Hematopoietic multipotent progenitor cell treated with erythropoietin and hydrocortisone succinate and interleukin-3 and kit ligand, for 6 days (in vitro differentiated cells): ENCODE data around the gene PSORS1C1.
"Not testable (repeated sequence)": the region's sequence is repeated elsewhere in the genome, so short reads cannot be mapped to it uniquely, and the experiment has no call there.

Source experiments
- DNase-seq: peaks from one replicate; pipeline ENCODE4 v3.0.0-alpha.2; 2015

PSORS1C1 gene

DNA sequence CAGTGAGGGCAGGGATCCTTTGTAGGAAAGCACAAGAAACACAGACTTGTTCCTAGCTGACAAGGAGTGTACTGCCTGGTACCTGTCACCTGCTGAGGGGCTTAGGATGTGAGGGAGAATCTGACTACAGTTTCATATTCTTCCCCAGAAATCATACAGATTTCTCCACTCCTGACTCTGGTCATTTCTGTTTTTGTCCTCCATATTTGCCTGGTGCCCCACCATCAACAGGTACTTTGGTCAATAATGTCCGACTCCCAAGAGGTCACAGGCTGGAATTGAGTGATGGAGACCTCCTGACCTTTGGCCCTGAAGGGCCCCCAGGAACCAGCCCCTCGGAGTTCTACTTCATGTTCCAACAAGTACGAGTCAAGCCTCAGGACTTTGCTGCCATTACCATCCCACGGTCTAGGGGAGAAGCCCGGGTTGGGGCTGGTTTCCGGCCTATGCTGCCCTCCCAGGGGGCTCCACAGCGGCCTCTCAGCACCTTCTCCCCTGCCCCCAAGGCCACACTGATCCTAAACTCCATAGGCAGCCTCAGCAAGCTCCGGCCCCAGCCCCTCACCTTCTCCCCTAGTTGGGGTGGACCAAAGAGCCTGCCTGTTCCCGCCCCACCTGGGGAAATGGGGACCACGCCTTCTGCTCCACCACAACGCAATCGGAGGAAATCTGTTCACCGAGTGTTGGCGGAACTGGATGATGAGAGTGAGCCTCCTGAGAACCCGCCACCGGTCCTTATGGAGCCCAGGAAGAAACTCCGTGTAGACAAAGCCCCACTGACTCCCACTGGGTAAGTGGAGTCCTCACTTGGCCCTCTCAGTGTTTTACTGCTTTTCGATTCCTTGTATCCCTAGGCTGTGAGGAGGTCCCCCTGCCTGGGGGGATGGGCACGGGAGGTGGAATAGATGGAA lies 46.9 kb downstream of the PSORS1C1 start:
- no peak for DNase-seq

DNA sequence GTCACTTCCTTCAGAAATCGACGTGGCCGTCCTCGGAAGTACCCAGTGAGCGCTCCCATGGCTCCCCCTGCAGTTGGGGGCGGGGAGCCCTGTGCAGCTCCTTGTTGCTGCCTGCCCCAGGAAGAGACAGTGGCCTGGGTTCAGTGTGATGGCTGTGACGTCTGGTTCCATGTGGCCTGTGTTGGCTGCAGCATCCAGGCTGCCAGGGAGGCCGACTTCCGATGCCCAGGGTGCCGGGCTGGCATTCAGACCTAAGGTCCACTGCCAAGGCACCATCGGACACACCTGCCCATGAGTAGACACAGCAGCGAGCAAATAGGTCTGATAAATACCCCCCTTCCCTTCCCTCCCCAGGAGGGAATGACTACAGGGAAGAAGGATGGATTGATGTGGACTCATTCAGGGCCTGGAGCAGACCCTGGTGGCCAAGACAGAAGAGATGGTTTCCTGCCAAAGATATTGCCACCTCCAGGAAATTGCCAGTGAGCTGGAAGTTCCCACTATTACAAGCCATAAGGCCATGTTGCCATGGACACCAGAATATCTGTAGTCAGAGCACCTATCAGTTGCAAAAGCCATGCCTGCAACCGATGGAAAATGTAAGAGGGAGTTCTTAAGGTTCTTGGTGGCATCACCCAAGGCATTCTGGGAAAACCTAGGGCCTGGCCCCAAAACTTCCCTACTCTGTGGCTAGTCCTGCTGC lies 48.0 kb downstream of the PSORS1C1 start:
- no peak for DNase-seq

DNA sequence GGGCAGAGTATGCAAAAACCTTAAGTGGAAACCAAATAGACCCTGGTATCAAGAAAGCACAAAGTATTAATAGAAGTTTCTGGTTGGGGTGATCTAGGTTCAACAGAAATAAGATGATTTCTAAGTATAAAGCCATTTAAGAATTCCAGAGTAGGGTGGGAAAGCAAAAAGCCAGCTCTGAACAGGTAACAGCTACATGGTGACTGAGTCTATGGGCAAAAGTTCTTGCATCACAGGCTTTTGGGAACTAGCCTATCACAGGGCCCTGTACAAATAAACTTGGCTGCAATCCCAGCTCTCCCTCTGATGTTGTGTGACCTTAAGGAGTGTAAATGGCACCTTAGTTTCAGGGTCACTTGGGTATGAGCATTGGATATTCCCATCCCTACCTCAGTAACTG lies 49.3 kb downstream of the PSORS1C1 start:
- peak; percentile 28 for DNase-seq

DNA sequence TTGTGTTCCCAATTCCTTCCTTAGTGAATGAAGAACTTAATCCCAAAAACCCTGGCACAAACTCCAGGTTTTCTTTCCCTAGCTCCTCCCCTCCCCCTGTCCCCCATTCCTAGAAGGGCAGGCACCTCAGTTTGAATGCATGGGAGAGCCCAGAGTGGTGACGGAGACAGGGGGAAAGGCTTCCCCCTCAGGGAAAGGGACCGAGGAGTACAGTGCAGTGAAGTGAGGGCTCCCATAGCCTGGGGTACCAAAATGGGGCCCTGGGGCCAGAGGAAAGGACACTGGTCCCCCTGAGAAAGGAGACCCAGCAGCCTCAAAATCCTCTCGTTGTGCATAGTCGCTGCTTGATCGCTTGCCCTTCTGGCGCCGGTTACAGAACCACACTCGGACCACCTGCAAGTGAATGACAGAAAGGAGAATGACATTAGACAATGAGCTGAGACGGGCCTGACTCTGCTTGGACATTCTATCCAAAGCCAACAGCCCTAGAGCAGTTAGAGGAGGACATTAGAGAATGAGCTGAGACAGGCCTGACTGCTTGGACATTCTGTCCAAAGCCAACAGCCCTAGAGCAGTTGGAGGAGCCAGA lies 50.0 kb downstream of the PSORS1C1 start:
- DNase-seq: not testable (repeated sequence)

DNA sequence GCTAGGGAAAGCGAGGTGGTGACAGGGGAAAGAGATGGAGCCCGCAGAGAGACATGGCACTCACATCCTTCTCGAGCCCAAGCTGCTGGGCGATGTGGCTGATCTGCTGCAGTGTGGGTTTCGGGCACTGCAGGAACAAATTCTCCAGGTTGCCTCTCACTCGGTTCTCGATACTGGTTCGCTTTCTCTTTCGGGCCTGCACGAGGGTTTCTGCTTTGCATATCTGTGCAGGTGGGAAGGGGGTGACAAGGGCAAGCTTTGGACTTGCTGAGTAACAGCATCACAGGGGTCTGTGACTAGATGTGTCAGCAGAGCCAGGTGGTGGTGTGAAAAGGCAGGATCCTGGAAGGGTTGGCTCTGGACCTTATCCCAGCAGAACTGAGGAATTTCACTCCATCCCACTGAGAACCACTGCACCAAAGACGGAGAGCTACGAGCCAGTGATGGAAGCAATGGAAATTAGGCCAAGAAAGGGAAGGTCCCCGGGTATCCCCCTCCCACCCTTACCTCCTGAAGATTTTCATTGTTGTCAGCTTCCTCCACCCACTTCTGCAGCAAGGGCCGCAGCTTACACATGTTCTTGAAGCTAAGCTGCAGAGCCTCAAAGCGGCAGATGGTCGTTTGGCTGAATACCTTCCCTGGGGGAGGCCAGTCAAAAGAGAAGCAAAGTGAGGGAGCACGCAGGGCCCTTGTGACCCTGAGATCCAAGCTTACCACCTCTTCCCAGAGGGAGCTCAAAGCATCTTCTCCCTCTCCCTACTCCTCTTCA lies 50.6 kb downstream of the PSORS1C1 start:
- not testable (repeated sequence) for DNase-seq

DNA sequence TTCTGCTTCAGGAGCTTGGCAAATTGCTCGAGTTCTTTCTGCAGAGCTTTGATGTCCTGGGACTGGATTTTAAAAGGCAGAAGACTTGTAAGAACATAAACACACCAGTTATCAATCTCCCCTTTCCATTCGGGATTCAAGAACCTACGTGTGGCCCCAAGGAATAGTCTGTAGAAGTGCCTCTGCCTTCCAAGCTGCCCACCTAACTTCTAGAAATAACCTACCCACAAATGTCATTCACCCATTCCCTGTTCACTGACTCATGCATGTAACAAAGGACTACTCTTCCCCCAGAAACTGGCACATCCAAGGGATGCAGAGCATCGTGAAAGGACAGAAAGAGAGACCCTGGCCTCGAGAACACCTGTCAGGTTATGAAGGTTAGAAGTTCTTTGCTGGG lies 51.4 kb downstream of the PSORS1C1 start:
- no peak for DNase-seq

DNA sequence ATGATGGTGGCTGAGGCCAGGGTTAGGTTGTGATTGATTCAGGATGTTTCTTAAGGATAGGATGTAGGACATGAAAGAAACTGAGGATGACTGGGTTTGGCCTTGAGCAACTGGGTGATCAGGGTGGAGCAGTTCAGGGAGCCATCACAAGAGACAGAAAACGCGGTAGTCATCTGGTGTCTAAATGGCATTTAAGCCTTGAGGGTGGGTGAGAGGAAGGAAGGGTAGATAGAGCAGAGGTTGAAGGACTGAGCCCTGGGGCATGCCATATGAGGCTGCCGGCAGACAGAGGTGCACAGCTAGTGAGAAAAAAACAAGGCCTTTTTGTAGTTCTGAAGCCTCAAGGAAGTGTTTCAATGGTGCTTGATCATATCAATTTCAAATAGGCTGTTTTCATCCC lies 54.0 kb downstream of the PSORS1C1 start:
- no peak for DNase-seq

DNA sequence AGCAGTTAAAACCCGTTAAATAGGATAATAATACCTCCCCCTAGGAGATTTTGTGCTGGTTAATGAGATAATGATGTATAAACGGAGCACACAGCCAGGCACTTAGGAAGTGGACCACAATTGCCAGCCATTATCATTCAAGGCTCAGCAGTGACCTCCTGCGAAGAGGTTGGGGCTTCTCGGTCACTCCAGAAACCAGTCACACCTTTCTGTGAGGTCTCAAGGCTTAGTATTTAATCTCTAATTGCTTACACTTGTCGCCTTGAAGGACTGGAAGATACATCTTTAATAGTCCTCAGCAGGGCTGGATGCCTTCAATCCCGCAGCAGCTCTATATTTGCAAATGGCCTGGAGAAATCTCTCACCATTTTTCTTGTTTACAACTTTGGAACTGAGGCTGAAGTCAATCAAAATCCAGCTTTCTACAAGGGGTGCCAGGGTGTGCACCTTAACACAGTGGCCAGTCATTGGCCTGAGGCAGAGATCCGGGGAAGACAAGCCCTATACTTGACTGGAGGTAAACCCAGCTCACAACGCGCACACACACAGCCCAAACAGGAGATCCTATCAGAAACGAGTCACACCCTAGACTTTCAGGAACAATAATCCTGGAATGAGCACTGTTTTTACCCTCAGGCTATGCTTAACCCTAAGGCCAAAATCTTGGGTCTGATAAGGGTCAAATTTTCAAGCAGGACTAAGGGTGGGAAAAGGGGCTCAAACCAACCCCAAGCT lies 54.7 kb downstream of the PSORS1C1 start:
- no peak for DNase-seq

DNA sequence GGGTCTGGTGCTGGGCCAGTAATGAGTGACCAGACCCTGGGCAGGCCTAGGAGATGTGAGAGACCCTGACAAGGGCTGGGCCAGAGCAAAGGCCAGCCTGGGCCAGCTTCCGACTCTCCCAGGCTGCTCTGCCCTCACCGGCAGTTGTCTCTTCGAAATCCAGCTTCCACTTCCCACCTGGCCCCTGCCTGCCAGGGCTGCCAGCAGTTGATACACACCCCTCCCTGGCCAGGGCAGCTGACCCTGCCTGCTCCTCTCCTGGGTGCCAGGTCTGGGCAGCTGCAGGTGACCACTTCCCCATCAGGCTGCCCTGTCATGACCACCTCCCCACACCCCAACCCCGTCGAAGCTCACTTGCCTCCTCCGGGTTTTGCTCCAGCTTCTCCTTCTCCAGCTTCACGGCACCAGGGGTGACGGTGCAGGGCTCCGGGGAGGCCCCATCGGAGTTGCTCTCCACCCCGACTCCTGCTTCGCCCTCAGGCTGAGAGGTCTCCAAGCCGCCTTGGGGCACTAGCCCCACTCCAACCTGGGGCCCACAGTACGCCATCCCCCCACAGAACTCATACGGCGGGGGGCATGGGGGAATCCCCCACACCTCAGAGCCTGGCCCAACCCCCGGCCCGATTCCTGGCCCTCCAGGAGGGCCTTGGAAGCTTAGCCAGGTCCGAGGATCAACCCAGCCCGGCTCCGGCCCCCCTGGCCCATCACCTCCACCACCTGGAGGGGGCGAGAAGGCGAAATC lies 55.4 kb downstream of the PSORS1C1 start:
- not testable (repeated sequence) for DNase-seq

DNA sequence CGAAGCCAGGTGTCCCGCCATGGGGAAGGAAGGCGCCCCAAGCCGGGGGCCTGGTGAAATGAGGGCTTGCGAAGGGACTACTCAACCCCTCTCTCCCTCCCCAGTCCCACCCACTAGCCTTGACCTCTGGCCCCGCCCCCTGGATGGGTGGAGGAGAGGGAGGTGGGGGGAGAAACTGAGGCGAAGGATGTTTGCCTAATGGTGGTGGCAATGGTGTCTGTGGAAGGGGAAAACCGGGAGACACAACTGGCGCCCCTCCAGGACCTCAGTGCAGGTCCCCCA lies 55.9 kb downstream of the PSORS1C1 start, which contains the start of gene POU5F1:
Gene POU5F1, minus strand, starts transcription at position 83 of the 282 bp plus-strand sequence. Its CDS starts 62 bp downstream, at position 21.
- DNase-seq: no peak

DNA sequence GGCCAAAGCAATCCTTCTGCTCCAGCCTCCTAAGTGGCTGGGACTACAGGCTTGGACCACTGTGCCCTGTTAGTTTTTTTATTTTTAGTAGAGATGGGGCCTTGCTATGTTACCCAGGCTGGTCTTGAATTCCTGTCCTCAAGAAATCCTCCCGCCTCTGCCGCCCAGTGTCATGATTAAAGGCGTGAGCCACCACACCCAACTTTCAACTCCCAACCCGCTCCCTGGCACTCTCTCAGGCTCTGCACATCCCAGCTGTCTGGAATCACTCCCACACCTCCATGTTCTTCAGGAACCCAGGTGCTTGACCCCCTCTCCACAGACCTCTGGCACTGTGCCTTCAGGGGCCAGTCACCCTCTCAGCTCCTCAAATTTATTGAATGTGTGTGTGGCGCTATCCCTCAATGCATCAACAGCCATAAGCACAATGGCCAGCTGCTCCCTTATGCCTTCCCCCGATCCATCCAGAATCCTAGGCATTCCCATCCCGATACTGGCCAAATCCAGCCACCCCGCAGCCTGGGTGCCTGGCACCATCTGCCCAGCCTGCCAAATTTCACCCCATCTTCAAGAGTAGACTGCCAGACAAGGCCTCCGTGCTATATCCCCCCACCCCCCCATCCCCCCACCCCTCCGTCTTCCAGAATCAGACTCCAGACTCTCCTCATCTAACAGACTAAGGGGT lies 56.5 kb downstream of the PSORS1C1 start:
- DNase-seq: no peak

DNA sequence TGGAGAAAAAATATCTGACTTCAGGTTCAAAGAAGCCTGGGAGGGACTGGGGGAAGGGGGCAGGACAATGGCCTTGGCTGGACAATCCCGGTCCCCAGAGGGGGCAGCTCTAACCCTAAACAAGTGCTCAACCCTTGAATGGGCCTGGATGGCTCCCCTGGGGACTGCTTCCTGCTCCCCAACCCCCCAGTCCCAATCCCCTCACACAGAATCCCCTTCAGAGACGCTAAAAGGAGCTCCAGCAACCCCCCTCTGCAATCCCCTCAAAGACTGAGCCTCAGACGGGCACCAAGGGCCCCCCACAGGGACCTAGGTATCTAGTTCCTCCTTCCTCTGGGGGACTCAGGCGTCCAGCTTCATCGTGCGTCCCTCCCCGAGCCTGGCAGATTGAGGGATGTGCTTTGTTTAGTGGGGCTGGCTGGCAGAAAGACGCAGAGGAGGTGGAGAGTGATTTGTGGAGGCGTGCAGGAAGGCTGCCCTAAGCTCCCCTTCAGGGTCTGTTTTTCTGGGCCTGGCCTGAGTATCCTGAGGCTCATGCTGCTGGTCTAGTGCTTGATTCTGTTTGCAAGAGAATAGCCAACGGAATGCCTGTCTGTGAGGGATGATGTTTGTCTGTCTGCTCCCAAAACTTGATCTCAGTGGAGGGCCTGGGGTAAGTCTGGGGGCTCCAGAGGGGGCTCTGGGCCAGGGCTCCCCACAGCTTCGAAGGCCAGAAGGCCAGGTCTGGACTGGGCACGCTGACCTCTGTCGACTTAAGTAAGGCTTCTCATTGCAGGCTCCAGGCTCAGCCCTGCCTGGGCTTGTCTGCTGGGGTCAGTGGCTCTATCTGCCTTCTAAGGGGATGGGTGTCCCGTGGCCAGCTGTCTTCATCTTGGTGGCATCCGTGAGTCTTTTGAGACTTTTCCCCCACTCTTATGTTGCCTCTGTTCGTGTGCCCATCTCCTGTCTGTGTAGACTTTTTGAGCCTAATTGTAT lies 57.6 kb downstream of the PSORS1C1 start:
- DNase-seq: no peak

DNA sequence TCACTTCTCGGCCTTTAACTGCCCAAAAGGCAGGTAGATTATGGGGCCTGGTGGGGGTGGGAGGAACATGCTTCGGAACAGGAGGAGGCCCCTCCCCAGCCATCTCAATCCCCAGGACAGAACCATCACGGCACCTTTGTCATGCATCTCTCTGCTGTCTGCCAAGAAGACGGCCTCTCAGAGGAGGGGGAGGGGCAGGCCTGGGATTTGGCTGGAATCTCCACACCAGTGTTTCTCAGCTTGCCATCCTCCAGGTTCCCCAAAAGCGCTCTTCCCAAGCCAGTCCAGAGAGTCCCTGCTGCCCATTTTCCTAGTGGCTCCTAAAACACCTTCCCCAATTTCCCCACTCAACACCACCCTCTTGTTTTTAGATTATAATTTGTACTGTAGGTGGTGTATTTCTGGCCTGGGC lies 58.4 kb downstream of the PSORS1C1 start:
- no peak for DNase-seq

DNA sequence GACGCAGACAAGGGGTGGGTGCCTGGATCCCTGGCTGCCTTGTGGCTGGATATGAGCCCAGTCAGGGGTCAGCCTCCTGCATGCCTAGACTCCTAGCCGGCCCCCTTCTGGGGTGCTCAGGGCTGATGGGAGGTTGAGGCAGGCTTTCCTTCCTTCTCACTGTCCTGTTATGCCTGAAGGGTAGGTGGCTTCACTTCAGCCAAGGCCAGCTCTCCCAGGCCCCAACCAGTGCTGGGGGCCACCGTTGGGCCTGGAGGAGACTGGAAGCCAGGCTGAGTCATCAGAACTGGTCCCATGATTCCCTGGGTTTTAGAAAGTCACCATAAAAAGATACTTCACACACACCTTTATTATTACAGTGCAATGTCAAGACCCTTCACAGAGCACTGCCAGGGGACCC lies 58.8 kb downstream of the PSORS1C1 start:
- no peak for DNase-seq

DNA sequence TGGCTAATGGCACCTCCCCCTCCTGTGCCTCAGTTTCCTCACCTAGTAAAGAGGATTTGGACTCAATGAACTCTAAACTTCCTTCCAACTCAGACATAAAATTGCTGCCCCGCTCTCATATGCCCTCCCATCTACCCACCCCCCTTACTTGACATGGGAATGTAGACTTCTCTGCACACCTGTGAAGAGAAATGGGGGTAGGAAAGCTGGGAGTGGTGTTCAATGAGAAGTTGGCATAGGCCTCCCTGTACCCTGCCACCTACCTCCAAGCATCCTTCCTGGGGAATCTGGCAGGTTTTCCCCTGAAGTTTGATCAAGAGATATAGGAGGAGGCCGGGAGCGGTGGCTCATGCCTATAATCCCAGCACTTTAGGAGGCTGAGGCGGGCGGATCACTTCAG lies 59.8 kb downstream of the PSORS1C1 start:
- no peak for DNase-seq

DNA sequence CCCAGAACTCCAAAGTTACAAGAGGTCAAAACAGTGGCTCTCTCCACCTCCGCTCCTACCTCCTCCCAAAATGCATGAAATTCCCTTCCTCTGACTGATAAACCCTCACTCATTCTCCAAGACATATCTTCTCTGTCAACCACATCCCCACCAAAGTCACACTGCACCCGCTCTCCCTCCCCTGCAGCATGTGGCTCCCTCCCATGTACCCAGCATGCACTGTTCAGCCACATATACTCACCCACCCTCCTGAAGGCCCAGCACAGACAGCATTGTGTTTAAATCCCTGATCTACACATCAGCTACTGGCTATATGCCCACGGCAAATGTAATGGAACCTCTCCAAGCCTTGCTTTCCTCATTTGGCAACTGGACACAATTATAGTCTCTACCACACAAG lies 61.4 kb downstream of the PSORS1C1 start:
- peak; percentile 58 for DNase-seq

DNA sequence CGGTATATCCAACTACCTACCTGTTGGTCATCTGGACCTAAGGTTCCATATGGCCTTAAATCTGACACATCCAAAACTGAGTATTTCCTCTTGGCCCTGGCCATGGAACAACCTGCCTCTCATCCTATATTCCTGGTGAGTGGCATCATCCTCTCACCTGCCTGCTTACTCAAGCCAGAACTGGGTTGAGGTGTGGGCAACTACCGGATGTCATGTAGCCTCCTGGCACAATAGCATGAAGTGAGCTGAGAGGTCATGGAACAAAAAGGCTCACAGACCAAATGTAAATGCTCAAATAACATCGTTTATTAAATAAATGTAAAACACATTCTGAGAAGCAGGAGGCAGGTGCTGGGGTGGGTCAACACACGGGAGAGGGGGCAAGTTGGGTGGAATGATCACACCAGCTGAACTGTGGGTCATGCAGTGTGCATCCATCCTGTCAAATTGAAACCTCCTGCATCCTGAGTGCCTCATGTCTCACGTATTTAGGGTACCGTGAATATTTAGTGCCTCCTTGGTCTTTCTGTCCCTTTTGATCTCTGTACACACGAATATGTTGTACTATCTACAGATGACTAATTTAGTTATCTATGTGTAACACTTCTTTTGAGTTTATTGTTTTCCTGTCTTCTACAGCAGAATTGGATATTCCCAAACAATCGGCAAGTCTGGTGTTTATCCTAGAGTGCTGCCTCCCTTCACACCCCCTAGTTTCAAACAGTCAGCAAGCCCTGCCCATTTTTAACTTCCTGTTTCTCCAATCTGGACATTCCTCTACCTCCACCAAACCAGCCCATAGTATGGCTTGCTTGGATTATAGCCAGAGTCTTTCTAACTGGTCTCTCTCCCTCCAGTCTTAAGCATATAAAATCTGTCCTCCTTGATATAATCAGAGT lies 63.8 kb downstream of the PSORS1C1 start:
- no peak for DNase-seq

DNA sequence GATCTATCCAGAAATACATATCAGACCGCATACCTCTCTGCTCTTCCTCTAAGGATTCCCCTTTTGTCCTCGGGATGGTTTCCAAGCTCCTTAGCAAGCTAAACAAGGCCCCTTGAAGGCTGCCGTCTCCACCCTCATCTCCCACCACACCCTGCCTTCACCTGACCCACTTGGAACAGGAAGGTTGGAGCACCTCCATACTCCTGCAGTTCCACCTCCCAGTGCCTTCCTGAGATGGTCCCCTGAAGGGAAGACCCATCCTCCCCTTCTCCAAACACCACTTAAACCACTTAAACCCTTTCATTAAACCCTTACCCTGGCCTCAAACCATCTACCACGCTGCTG lies 64.4 kb downstream of the PSORS1C1 start:
- no peak for DNase-seq

DNA sequence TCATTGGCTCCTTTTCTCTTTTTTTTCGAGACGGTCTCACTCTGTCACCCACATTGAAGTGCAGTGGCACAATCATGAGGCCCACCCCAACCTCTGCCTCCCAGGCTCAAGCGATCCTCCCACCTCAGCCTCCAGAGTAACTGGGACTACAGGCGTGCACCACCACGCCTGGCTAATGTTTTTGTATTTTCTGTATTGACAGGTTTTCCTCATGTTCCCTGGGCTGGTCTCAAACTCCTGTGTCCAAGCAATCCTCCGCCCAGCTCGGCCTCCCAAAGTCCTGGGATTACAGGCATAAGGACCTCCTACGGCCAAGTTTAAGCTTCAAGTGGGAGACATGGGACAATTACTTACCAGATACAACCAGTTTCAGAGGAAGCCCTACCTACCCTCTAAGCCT lies 65.3 kb downstream of the PSORS1C1 start:
- DNase-seq: no peak
